Ovary (tissue), 9 donors: Measurements from ENCODE around the gene KRT9. TPM values are rescaled to one million over a fixed set of nuclear protein-coding genes. Genes with fewer than 3 reads are reported as not detected.

Experiments
- DNase-seq, 5 donors: peaks; one replicate each; pipeline ENCODE4 v3.0.0-alpha.2; 2019 to 2020
- H3K27ac ChIP-seq, 2 donors: fragments of 200-600 bp; one replicate each; pipeline versions ENCODE4 v1.5.1 to v1.8.0; 2019 to 2022
- H3K27me3 ChIP-seq: fragments of 200-600 bp; one replicate; pipeline ENCODE4 v1.8.0; 2022
- H3K36me3 ChIP-seq: fragments of 200-600 bp; sonication (generic); one replicate; pipeline ENCODE4 v1.5.1; 2019
- H3K4me1 ChIP-seq: one replicate; pipeline ENCODE4 v1.8.1; 2013; ENCODE audit warnings: mild to moderate bottlenecking, moderate library complexity; ENCODE audit not compliant: insufficient read depth
- H3K4me3 ChIP-seq: fragments of 200-600 bp; sonication (generic); one replicate; pipeline ENCODE4 v1.5.1; 2017
- H3K9me3 ChIP-seq, 2 donors: fragments of 200-600 bp in 1 of 2; sonication (generic) in 1 of 2; one replicate each; pipeline versions ENCODE4 v1.5.1 to v1.8.1; 2013 to 2019; ENCODE audit warnings: mild to moderate bottlenecking in 1 of 2, moderate library complexity in 1 of 2
- EP300 ChIP-seq: sonication (generic); formaldehyde crosslinking; IDR thresholded peaks from one replicate; pipeline ENCODE4 v1.6.1; 2017; ENCODE audit warnings: antibody characterized with exemption
- POLR2A ChIP-seq: fragments of 450-650 bp; IDR thresholded peaks from one replicate; pipeline ENCODE4 v1.6.1; 2017; ENCODE audit warnings: antibody characterized with exemption, mild to moderate bottlenecking, moderate library complexity
- WGBS, 3 donors: extraction: QIAGEN DNeasy Blood & Tissue Kit in 1 of 3; methylation state at CpG; one replicate each; pipeline versions ENCODE4 v1.1.5 to v1.1.7; 2013 to 2017; 5-methylcytosine and 5-hydroxymethylcytosine counted together
- intact Hi-C, 4 donors: fragments of 100-400 bp; cut with DNase I; formaldehyde crosslinking; loops; one replicate each; pipeline versions ENCODE4 v1.11.0 to v1.15.1; 2022 to 2023
- polyA plus RNA-seq, 2 donors: library from polyadenylated mRNA; stranded (reverse); fragments of 200-250 nt in 1 of 2; fragments of 350-450 nt in 1 of 2; fragmentation: Illumina TruSeq in 1 of 2; extraction: RNeasy Lipid Tissue Mini Kit (QIAGEN cat#74804) in 1 of 2; gene quantifications; one replicate each; pipeline ENCODE4 v1.2.3, GENCODE V29; 2013 to 2014
- total RNA-seq, 7 donors: library from RNA; depleted of rRNA in 2 of 7; stranded (reverse); fragments of >200 nt in 2 of 7; fragmentation: NEBNext Ultra II Directional in 3 of 7; extraction: Animal tissue kit (Norgen Biotek cat#: 25700) in 3 of 7; gene quantifications; one replicate each; pipeline versions ENCODE4 v1.1.0 to v1.2.4, GENCODE V29; 2016 to 2023
- TF ChIP-seq, protein P1 (sequence below), 3 donors: fragments of 450-650 bp in 2 of 3; fragments of 200-600 bp in 1 of 3; IDR thresholded peaks; one replicate each; pipeline versions ENCODE4 v1.5.1 to v1.8.0; 2016 to 2022; ENCODE audit warnings: antibody characterized with exemption in 3 of 3, mild to moderate bottlenecking in 1 of 3
- donor health status: DM: no; HTN: no; CAD: no; lungs with moderate emphysema.
- donor health status: DM: no; HTN: no; CAD: no.
- donor health status: Bipolar disorder and iron deficiency.
- donor health status: DM: yes; HTN: yes; CAD: no.
- donor health status: DM: no; HTN: no; CAD: no.
- donor health status: DM: yes; HTN: yes; CAD: no.

KRT9 gene
- total and polyA plus RNA-seq, 9 donors = not detected

DNA sequence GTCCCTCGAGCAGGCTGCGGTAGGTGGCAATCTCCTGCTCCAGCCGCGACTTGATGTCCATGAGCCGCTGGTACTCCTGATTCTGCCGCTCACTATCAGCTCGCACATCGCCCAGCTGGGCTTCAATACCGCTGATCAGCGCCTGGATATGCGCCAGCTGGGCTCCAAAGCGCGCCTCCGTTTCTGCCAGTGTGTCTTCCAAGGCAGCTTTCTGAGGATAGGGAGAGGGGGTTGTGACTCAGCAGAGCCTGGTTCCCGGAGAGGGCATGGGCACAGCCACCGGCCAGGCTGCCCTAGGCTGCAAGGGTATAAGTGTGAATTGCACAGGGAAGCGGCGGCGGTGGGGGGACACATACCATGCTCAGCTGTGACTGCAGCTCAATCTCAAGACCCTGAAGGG lies 48.1 kb downstream of the KRT9 start:
- no peak overlapping the region for H3K4me3 ChIP-seq
- intact Hi-C loops = loop anchor here in 2 of 4 donors (10.0 kb wide), 1 partner anchor 109 kb away; no protein-coding TSS in a partner anchor
- H3K27ac ChIP-seq = no peak overlapping the region

DNA sequence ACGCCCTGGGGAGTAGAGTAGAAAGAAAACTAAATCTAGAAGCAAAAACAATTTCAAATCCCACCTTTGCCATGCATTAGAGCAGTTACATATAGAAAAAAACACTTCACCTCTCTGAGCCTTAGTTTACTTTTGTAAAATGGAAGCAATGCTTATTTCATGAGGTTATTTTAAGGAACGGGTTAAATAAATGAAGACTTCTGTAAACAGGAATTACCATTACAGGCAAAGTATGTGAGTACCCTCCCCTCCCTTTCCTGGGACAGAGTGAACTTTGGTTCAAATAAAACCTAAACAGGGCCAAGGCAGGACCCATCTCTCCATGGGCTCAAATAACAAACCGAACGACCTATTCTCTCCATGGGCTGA lies 48.6 kb downstream of the KRT9 start:
- H3K4me3 ChIP-seq = no peak overlapping the region
- intact Hi-C loops = loop anchor here in 2 of 4 donors (10.0 kb wide), 1 partner anchor 108 kb away; no protein-coding TSS in a partner anchor
- H3K9me3 ChIP-seq = no peaks in the 10 kb centered on the region
- peaks cover 7% of the 10 kb centered on the region for H3K4me1 ChIP-seq
- 26 to 52% (median 40%) methylated on average over 4 of the region's 4 CpGs for WGBS, 3 donors
- no peaks in the 10 kb centered on the region for H3K36me3 ChIP-seq
- no peak overlapping the region for H3K27ac ChIP-seq
- no peaks in the 10 kb centered on the region for H3K27me3 ChIP-seq
- TF ChIP-seq, protein P1, sequence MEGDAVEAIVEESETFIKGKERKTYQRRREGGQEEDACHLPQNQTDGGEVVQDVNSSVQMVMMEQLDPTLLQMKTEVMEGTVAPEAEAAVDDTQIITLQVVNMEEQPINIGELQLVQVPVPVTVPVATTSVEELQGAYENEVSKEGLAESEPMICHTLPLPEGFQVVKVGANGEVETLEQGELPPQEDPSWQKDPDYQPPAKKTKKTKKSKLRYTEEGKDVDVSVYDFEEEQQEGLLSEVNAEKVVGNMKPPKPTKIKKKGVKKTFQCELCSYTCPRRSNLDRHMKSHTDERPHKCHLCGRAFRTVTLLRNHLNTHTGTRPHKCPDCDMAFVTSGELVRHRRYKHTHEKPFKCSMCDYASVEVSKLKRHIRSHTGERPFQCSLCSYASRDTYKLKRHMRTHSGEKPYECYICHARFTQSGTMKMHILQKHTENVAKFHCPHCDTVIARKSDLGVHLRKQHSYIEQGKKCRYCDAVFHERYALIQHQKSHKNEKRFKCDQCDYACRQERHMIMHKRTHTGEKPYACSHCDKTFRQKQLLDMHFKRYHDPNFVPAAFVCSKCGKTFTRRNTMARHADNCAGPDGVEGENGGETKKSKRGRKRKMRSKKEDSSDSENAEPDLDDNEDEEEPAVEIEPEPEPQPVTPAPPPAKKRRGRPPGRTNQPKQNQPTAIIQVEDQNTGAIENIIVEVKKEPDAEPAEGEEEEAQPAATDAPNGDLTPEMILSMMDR (IDR thresholded peaks at IDR 0.05) = no peak
- TF ChIP-seq EP300 (no peak), POLR2A (no peak)
- DNase-seq = no peak

More for the DNA sequence above, 48.1 kb downstream of the KRT9 start:
- Histone ChIP-seq H3K36me3 (no peaks in the 10 kb centered on the region), H3K27me3 (no peaks in the 10 kb centered on the region), H3K9me3 (no peaks in the 10 kb centered on the region), H3K4me1 (peaks cover 7% of the 10 kb centered on the region)
- DNase-seq = peak in 2 of 5 donors; percentile 50 to 58
- TF ChIP-seq POLR2A (no peak), EP300 (no peak)
- TF ChIP-seq, protein P1 (IDR thresholded peaks at IDR 0.05) = no peak
- WGBS, 3 donors = 35 to 66% (median 39%) methylated on average over 19 of the region's 19 CpGs

DNA sequence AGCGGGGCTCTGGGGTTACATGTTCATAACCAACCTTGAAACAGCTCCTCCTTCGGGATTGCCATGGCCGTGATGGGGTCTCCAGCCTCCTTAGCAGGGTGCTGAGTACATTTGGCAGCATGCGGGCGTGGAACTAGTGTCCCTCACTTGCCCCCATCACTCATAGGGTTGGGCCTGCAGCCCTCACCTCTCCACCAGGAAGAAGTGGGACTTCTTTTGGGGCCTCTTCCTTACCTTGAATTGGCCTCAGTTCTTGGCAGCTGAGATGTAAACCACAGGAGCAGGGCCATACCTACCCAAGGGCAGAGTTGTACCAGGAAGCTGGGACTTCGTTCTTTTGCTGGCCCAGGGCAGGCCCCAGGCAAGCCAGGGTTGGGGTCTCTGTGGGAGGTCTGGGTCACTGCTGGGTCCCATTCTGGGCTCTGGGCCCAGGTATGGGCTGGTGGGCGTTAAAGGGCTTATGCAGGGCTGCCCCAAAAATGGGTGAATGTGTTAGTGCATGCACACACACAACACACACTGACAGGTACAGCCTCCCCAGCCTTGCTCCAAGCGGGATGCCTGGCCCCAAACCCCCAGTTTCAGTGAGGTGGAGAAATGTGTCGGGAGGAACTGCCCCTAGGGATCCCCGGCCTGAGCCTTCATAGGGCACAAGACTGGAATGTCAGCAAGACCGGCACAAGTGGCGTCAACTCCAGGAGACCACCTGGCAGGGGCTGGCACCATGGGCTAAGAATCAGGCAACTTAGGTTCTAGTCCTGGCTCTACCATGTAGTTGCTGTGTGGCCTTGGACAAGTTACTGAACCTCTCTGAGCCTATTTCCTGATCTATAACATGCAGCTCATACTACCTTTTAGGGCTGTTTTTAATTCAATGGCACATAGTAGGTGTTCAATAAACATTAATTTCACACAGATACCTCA lies 49.3 kb downstream of the KRT9 start:
- no peak overlapping the region for H3K27ac ChIP-seq
- intact Hi-C loops = loop anchor here in 2 of 4 donors (10.0 kb wide), 1 partner anchor 108 kb away; no protein-coding TSS in a partner anchor
- WGBS, 3 donors = 61 to 69% (median 65%) methylated on average over 12 of the region's 12 CpGs
- H3K27me3 ChIP-seq = no peaks in the 10 kb centered on the region
- TF ChIP-seq POLR2A (no peak), EP300 (no peak)
- TF ChIP-seq, protein P1 (IDR thresholded peaks at IDR 0.05) = no peak
- no peaks in the 10 kb centered on the region for H3K36me3 ChIP-seq
- H3K9me3 ChIP-seq = no peaks in the 10 kb centered on the region
- DNase-seq = no peak
- no peak overlapping the region for H3K4me3 ChIP-seq
- H3K4me1 ChIP-seq = peaks cover 7% of the 10 kb centered on the region

DNA sequence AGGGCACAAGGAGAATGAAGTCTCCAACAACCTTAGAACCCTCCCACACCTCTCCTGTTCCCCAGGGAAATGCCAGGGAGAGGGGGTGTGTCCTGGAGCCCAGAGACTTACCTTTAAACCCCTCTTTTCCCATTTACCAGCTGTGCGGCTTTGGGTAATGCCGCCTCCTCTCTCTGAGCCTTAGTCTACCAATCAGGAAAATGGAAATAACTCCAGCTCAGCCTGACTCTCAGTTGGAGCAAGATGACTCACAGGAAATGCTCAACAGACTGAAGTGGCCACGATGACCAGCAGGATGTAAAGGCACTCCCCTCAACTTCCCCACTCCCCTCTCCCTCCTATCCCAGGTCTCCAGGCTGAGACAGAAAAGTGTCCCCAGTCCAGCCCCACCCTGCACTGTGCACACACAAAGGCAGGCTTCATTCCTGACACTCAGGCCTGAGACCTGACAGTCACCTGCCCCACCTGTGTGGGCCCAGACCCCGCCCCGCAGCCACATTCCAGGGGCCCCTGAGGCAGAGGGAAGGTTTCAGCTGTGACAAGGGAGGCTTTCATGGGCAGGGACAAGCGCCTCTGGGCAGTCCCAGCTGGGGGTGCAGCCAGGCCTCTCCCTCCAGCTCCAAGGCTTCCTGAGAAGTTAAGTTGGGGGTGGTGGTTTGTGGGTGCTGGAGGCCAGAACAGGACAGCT lies 50.1 kb downstream of the KRT9 start:
- TF ChIP-seq, protein P1 (IDR thresholded peaks at IDR 0.05) = no peak
- TF ChIP-seq EP300 (no peak), POLR2A (no peak)
- DNase-seq = no peak
- WGBS, 3 donors = 66 to 71% (median 70%) methylated on average over 6 of the region's 6 CpGs
- intact Hi-C loops = loop anchor here in 2 of 4 donors (10.0 kb wide), 1 partner anchor 107 kb away; no protein-coding TSS in a partner anchor
- Histone ChIP-seq H3K4me1 (peaks cover 7% of the 10 kb centered on the region), H3K9me3 (no peaks in the 10 kb centered on the region), H3K27ac (no peak overlapping the region), H3K4me3 (no peak overlapping the region), H3K36me3 (no peaks in the 10 kb centered on the region), H3K27me3 (no peaks in the 10 kb centered on the region)
